GM18951 (cell line): Measurements from ENCODE around the gene SCFD2.
"Not testable (repeated sequence)": the region's sequence is repeated elsewhere in the genome, so short reads cannot be mapped to it uniquely, and the experiment has no call there.

Experiments used
- POLR2A ChIP-seq: IDR thresholded peaks from 4 replicates; pipeline ENCODE4 v1.6.1; 2011; ENCODE audit warnings: mild to moderate bottlenecking; ENCODE audit not compliant: insufficient read length, insufficient read depth; ENCODE audit errors: extremely low read depth
- in situ Hi-C: fragments of 300-500 bp; cut with MboI; formaldehyde crosslinking; loops from one replicate; pipeline ENCODE4 v1.12.0; 2022; ENCODE audit warnings: low sequenced_read_pairs, mixed read lengths, inconsistent platforms; ENCODE audit not compliant: unreplicated experiment

The SCFD2 gene

DNA sequence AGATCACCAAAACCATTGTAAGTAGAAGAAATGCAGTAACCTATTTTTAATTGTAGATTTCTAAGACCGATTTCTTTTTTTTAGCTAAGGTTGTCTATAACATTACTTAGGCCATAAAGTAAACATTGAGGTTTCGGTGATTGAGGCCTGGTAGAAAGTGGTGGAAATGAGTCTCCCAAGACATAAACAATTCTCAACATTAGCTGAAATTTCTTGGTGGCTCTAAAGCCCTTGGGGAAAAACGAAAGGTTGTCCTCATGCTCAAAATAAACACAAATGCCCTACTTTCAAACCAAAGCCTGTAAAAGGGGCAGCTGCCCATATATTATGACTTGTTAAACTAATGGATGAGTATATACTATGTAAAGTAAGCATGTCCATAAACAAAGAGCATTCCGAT lies 98.8 kb downstream of the SCFD2 start:
- in situ Hi-C loops, result no loop called here

DNA sequence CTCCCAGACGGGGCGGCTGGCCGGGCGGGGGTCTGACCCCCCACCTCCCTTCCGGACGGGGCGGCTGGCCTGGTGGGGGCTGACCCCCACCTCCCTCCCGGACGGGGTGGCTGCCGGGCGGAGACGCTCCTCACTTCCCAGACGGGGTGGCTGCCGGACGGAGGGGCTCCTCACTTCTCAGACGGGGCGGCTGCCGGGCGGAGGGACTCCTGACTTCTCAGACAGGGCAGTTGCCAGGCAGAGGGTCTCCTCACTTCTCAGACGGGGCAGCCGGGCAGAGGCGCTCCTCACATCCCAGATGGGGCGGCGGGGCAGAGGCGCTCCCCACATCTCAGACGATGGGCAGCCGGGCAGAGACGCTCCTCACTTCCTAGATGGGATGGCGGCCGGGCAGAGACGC lies 109.9 kb downstream of the SCFD2 start:
- in situ Hi-C loops, result not testable (repeated sequence)

More for the DNA sequence above, 98.8 kb downstream of the SCFD2 start:
- no peak for TF ChIP-seq POLR2A

DNA sequence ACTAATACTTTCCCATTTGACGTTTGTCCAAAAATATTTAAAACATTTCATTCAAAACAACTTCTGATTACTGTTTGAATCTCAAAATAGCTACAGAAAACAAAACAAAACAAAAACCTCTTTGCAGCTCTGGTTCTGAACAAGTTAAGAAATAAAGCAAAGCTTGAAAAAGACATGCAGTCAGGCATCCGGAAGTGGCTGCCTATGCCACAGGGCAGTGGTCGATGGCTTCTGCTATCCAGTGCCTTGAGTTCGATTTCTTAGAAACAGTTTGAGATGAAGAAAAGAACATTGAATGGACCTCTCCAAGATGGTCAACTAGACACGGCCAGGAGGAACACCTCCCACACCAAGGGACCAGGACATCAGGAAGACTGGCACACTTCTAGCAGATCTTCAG lies 125.3 kb downstream of the SCFD2 start:
- in situ Hi-C loops, result no loop called here
- no peak for TF ChIP-seq POLR2A

DNA sequence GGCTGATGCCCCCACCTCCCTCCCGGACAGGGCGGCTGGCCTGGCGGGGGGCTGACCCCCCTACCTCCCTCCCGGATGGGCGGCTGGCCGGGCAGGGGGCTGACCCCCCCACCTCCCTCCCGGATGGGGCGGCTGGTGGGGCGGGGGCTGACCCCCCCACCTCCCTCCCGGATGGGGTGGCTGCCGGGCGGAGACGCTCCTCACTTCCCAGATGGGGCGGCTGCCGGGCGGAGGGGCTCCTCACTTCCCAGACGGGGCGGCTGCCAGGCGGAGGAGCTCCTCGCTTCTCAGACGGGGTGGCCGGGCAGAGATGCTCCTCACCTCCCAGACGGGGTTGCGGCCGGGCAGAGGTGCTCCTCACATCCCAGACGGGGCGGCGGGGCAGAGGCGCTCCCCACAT lies 127.5 kb downstream of the SCFD2 start:
- in situ Hi-C loops, result not testable (repeated sequence)

DNA sequence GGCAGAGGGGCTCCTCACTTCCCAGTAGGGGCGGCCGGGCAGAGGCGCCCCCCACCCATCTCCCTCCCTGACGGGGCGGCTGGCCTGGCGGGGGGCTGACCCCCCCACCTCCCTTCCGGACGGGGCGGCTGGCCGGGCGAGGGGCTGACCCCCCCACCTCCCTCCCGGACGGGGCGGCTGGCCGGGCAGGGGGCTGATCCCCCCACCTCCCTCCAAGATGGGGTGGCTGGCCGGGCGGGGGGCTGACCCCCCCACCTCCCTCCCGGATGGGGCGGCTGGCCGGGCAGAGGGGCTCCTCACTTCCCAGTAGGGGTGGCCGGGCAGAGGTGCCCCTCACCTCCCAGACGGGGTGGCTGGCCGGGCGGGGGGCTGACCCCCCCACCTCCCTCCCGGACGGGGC lies 128.1 kb downstream of the SCFD2 start:
- in situ Hi-C loops, result not testable (repeated sequence)

DNA sequence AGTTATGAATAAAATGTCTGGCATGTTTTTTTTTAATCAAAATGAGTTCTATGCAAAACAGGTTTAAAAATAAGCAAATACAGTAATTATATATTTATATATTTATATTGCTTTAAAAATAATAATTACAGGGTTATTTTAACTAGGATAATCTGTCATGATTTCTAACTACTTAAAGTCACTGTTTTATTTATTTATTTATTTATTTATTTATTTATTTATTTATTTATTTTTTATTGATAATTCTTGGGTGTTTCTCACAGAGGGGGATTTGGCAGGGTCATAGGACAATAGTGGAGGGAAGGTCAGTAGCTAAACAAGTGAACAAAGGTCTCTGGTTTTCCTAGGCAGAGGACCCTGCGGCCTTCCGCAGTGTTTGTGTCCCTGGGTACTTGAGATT lies 129.2 kb downstream of the SCFD2 start:
- in situ Hi-C loops, result not testable (repeated sequence)

DNA sequence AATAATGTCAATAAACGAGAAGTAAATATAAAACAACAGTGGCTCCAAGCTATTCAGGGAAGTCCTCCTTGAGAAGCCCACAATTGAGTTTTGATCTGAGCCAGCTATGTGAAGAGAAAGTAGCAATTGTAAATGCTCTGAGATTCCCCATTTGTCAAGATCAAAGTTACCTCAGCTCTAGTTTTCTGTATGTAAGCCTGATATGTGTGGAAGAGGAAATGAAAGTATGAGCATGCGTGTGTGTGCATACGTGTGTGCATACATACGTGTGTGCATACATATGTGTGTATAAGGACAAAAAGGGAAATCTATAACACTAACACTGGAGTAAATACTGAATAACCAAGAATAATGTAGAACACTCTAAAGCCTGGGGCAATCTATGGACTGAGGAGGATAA lies 130.3 kb downstream of the SCFD2 start:
- no peak for TF ChIP-seq POLR2A
- in situ Hi-C loops, result no loop called here

DNA sequence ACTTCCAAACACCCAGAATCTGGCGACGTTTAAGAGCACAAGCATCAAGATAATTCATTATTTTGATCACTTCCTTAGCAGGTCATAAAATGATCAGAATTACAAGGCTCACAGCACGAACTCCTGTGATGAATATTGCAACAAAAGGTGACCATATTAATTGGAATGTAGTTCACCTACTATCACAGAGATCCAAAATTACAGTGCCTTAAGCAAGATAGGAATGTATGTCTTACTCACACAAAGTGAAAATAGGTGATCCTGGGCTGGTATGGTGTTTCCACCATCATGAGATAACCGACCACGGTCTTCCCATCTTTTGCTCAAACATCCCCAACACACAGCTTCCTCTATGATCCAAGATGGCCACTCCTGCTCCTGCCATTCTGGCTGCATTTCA lies 131.2 kb downstream of the SCFD2 start:
- in situ Hi-C loops, result no loop called here
- no peak for TF ChIP-seq POLR2A

DNA sequence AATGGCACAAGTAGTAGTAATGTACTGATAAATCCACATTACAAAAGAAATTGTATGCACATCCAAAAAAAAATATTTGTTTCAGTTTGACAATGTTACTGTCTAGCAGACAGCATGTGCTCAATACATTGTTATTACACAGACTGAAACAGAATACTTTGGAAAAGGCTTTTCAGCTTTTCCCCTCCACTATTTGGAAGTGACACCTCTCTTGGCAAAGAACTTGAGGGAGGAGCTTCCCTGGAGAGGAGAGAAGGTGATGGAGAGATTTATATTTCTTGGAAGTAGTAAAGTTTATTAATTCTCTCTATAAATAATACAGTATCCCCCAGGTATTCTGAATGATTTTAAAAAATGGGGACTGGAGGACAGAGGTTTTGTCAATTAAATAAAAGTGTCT lies 131.8 kb downstream of the SCFD2 start:
- in situ Hi-C loops, result no loop called here
- no peak for TF ChIP-seq POLR2A

DNA sequence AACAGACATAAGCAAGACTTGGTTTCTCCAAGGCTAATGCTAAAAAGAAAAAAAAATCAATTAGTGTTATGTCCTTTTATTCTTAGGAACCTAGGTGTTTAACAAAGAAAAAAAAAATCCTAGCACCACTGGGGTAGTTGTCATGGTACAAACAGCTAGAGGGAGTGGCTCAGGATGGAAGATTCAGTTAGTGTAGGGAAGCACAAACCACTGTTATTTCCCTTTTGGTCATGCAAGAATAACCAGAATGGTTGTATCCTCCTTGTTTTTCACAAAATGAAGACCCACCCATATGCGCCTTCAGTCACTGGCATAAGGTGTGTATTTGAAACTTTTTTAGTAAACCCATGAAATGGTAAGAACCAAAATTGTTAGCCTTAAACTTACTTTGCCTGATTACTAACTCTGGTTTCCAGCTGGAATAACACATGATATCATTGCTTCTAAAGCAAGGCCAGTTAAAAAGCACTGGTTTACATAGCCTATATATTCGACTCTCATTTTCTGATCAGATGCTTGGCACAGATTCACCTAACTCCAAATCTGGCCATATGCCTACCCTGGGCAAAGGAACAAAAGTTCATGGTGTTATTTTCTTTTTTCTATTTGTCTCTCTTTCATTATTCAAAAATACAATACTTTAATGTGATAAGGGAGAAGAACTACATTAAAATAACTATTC lies 132.6 kb downstream of the SCFD2 start:
- TF ChIP-seq POLR2A, result no peak
- in situ Hi-C loops, result no loop called here

DNA sequence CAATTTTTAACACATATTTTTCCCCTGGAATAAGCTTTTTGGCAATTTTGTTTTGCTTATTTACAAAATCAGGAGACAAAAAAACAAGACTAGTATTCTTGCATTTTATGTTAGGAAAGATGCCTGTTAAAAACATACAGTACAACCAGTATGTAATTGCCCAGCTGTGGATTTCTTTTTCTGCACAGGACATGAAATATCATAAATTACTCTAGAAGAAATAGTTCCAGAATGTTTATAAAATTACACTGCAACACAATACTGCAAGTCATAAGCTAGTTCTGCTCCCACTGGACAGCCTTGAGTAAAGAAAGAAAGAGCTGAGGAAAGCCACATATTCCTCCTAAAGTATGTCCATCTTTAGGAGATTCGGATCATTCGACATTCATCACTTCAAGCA lies 133.5 kb downstream of the SCFD2 start:
- in situ Hi-C loops, result no loop called here
- no peak for TF ChIP-seq POLR2A

DNA sequence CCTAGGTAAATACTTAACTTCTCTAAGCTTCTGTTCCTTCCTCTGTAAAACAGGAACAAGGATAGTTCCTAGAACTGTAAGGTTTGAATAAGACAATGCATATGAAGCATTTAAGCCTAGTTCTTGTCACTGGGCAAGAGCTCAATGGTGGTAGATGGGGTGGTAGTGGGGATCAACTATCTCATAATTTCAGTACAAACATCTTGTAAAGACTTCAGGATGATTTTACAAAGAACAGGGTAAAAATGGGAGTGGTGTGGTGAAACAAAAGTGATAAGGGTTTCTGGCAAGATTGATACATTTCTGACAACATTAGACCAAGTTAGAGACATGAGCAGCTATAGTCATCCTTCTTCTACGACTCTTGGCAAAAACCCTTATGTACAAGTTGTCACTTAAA lies 137.8 kb downstream of the SCFD2 start:
- no peak for TF ChIP-seq POLR2A
- in situ Hi-C loops, result no loop called here

DNA sequence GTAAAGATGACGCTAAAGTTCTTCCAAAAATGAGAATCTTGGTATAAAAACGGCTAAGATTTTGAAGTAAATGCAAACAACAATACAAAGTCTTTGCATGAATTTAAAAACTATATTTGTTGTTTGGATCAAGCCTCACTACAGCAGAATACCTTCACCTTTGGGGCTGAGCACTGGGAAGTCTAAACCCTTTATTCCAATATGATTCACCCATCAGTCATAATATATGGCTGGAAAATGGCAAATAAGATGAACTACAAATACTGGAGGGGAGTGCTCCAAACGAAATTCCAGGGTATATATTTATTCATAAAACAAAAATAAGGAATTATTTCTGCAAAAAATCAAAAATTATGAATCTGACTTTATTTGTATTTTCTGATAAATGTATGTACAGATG lies 138.4 kb downstream of the SCFD2 start:
- in situ Hi-C loops, result no loop called here
- no peak for TF ChIP-seq POLR2A

DNA sequence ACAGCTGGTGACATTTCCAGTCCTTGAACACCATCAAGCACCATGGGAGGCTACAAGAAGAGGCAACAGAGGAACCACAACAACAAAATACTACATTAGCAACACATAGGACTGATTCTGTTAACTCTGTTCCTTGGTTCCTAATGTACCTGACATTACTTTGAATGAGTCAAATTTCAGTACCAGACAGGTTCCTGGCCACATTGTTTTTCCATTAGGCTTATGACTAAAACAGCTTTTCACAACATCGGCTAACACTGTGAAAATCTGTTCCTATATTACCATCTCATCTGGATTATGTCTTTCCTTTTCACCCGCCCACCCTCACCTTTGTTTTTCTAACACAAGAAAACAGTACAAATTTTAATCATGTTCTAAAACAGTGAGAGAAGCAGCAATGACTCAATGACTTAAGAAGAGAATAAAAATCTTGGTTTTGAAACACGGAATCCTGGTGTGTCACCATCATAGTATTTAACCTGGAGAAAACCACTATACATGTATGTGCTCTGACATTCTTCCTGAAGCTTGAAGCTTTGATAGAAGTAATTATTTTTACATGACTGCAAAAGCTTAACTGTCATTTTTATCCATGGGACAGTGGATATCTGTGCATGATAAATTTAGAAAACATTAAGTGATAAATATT lies 143.9 kb downstream of the SCFD2 start:
- in situ Hi-C loops, result no loop called here

DNA sequence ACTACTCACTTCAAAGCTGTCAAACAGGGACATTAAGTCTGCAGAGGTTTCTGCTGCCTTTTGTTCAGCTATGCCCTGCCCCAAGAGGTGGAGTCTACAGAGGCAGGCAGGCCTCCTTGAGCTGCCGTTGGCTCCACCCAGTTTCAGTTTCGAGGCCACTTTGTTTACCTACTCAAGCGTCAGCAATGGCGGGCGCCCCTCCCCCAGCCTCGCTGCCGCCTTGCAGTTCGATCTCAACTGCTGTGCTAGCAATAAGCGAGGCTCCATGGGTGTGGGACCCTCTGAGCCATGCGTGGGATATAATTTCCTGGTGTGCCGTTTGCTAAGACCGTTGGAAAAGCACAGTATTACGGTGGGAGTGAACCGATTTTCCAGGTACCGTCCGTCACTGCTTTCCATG lies 146.7 kb downstream of the SCFD2 start:
- in situ Hi-C loops, result not testable (repeated sequence)

More for the DNA sequence above, 143.9 kb downstream of the SCFD2 start:
- TF ChIP-seq POLR2A, result no peak
